Retinal pigment epithelial cell (primary cell): ENCODE data around the gene GDPD5.
A peak's percentile ranks its signal among the peaks of the same experiment; 100 is the strongest.

ENCODE experiments used
- DNase-seq: peaks from one replicate; pipeline ENCODE4 v3.0.0-alpha.2; 2010; ENCODE audit warnings: low read depth
- H3K4me3 ChIP-seq: 2 replicates; pipeline ENCODE4 v1.5.1; 2011; ENCODE audit warnings: mild to moderate bottlenecking, low read length, control low read depth, moderate library complexity
- TF ChIP-seq, protein P1 (sequence below): conservative IDR thresholded peaks from 2 replicates; pipeline ENCODE4 v1.5.1; 2011; ENCODE audit warnings: low read depth, low read length, control low read depth, inconsistent platforms

GDPD5 gene

DNA sequence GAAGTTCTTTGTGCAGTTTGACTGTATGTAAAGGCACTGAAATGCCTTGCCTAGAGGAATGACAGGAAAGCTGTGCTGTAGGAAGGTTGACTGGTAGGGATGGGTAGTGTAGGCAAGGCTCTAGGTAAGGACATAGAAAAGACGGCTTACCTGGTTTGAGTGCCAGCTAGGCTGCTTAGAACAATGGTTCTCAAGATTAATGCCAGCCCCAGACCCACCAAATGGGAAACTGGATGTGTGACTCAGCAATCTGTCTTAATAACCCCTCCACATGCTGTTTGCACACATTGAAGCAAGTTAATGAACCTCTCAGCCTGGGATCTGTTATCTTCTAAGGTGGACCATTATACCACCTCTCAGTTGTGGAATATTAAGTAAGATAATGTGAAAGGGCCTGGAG lies 122.7 kb downstream of the GDPD5 start:
- TF ChIP-seq, protein P1, sequence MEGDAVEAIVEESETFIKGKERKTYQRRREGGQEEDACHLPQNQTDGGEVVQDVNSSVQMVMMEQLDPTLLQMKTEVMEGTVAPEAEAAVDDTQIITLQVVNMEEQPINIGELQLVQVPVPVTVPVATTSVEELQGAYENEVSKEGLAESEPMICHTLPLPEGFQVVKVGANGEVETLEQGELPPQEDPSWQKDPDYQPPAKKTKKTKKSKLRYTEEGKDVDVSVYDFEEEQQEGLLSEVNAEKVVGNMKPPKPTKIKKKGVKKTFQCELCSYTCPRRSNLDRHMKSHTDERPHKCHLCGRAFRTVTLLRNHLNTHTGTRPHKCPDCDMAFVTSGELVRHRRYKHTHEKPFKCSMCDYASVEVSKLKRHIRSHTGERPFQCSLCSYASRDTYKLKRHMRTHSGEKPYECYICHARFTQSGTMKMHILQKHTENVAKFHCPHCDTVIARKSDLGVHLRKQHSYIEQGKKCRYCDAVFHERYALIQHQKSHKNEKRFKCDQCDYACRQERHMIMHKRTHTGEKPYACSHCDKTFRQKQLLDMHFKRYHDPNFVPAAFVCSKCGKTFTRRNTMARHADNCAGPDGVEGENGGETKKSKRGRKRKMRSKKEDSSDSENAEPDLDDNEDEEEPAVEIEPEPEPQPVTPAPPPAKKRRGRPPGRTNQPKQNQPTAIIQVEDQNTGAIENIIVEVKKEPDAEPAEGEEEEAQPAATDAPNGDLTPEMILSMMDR: no peak
- DNase-seq: no peak
- H3K4me3 ChIP-seq: no peak overlapping the region

DNA sequence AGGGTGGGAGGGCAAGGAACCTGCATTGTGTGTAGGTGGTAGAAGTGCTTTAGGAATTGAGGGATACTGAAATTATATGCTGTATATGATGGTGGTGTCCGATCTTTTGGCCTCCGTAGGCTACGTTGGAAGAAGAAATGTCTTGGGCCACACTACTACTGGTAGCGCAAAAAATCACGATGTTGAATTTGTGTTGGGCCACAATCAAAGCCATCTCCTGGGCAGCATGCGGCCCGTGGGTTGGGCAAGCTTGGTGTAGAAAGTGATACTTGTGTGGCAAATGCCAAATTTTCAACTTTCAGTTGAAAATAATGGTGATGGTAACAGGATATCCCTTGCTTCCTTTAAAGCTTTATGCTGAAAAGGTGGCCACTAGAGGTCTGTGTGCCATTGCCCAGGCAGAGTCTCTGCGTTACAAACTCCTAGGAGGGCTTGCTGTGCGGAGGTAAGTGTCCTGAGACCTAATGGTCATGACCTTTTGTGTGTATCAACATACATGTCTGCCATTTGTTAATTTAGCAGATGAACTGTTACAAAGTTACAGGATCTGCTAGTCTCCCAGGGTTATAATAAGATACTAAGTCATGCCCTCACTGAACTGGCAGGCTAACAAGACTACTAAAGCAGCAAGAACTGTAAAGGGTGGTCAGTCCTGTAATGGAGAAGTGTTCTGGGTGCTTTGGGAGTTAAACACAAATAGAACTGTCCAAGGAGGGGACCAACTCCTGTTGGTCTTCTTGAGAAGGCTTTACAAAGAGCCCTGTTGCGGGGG lies 123.6 kb downstream of the GDPD5 start:
- TF ChIP-seq, protein P1: no peak
- DNase-seq: no peak
- peak overlapping the region; percentile 100 for H3K4me3 ChIP-seq

DNA sequence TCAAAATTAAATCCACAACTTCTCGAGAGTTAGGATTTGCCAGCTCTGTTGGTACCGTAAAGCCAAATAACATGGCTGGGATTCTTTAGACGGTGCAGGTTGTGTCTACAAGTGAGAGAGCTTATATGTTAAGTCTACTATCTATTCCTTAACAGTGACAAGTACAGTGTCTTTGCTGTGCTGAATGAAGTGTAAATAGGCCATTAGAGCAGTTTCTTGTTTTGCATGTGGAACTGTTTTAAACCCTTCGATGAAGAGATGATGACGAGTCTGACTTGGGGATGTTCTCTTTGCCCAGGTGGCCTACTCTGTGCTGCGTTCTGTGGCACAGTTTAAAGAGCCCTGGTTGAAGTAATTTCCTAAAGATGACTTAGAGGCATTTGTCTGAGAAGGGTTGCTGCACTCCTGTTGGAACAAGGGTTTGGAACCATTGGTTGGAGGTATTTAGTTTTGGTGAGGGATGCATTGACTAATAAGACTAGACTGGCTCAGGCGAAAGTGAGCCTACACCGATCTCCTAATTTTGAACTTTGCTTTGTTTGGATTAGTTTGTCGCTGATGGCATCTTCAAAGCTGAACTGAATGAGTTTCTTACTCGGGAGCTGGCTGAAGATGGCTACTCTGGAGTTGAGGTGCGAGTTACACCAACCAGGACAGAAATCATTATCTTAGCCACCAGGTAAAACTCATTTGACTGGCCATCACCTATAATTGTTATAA lies 125.4 kb downstream of the GDPD5 start:
- H3K4me3 ChIP-seq: peak overlapping the region; percentile 100
- DNase-seq: no peak
- TF ChIP-seq, protein P1: no peak

DNA sequence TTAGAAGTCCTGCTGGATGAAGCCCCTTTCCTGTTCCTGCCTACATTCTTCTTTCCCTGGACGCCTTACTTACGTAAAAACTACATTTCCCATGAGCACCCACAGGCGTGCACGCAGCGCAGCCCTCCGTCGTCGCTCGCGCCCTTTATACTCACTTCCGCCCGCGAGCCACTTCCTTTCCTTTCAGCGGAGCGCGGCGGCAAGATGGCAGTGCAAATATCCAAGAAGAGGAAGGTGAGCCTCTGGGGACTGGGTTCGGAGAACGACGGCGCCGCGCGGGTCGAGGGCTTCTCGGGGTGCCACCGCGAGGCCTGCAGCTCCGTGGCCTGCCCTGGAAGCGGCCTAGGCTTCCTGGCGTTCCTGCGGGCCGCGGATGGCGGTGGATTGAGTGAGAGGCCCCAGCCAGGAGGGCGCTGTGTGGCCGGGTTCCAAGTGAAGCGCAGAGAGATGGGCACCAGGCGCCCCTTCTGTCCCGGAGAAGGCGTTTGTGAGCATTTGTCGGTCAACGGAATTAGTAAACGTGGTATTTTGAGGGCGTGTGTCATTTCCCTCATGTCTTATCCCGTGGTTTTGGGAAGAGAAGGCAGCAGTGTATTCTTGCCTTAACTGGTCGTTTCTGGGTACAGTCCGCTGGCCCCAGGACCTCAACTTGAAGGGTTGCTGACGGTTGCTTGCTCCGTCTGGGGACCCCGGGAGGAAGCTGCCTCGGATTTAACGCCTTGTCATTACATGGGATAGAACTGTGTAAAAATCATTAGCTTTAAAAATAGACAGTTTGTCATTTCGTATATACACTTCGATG lies 126.2 kb downstream of the GDPD5 start, which contains the start of gene RPS3:
Gene RPS3 (plus strand): TSS at position 175 of the 802 bp plus-strand sequence. CDS start 30 bp downstream, at position 205.
- peak; percentile 65 for DNase-seq
- peak within 1 kb of the TSS; percentile 100 for H3K4me3 ChIP-seq
- TF ChIP-seq, protein P1: peak; percentile 17

DNA sequence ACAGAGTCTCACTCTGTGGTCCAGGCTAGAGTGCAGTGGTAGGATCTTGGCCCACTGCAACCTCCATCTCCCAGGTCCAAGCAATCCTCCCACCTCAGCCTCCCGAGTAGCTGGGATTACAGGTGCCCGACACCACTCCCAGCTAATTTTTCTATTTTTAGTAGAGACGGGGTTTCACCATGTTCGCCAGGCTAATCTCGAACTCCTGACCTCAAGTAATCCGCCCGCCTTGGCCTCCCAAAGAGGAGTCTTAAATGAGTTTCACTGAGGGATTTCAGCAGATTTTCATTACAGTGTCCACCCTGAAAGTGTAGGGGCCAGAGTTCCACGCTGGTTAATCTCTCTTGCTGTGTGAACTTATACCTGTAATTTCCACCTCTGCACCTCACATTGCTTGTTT lies 126.8 kb downstream of the GDPD5 start:
- no peak for DNase-seq
- TF ChIP-seq, protein P1: no peak
- no peak overlapping the region for H3K4me3 ChIP-seq

DNA sequence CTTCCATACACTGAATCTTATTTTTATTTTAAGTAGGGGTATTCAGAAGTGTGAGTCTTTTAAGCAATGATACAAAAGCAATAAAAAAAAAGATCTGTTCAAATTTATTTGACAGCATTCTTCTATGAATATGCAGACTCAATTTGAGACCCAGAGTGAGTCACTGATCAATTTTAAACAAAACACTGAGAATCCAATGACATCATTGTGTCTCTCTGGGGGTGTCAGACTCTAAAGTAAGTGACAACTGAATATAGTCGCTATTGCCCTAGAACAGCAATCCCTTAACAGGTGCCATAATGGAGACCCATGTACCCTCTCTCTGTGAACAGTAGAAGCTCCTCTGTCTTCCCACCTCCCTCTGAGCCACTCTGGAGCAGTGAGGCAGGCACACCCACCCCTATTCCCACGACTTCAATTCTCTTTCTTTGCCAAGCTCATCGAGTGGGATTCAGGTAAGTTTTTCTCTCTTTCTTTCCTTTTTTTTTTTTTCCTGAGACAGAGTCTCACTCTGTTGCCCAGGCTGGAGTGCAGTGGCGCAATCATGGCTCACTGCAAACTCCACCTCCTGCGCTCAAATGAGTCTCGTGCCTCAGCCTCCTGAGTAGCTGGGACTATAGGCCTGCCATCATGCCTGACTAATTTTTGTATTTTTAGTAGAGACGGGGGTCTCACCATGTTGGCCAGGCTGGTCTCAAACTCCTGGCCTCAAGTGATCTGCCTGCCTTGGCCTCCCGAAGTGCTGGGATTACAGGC lies 131.5 kb downstream of the GDPD5 start:
- no peak overlapping the region for H3K4me3 ChIP-seq
- TF ChIP-seq, protein P1: no peak
- DNase-seq: no peak
